Stomach smooth muscle (tissue), 2 donors: ENCODE measurements around the gene DNMT3A.
A peak's percentile ranks its signal among the peaks of the same experiment; 100 is the strongest.

Source experiments
- H3K27ac ChIP-seq: one replicate; pipeline ENCODE4 v1.7.0; 2013; ENCODE audit warnings: mild to moderate bottlenecking, low read length, inconsistent platforms
- H3K27me3 ChIP-seq, 2 donors: one replicate each; pipeline ENCODE4 v1.7.0; 2013; ENCODE audit warnings: low read length in 2 of 2; ENCODE audit not compliant: insufficient read depth in 2 of 2, control insufficient read depth in 1 of 2
- H3K36me3 ChIP-seq, 2 donors: one replicate each; pipeline ENCODE4 v1.7.0; 2013; ENCODE audit warnings: low read length in 2 of 2; ENCODE audit not compliant: control insufficient read depth in 2 of 2, insufficient read depth in 2 of 2
- H3K4me1 ChIP-seq: one replicate; pipeline ENCODE4 v1.7.0; 2013; ENCODE audit warnings: low read length; ENCODE audit not compliant: control insufficient read depth, insufficient read depth
- H3K4me3 ChIP-seq, 2 donors: one replicate each; pipeline ENCODE4 v1.7.0; 2013; ENCODE audit warnings: low read length in 2 of 2
- H3K9ac ChIP-seq, 2 donors: one replicate each; pipeline ENCODE4 v1.7.0; 2013; ENCODE audit warnings: low read length in 2 of 2, mild to moderate bottlenecking in 1 of 2
- H3K9me3 ChIP-seq, 2 donors: one replicate each; pipeline ENCODE4 v1.7.0; 2013; ENCODE audit warnings: low read length in 2 of 2; ENCODE audit not compliant: control insufficient read depth in 2 of 2
- donor health status: healthy.
- donor health status: Pancreatic carcinoma.

DNMT3A gene

GRCh38 chr2:25379535-25379934 is 37.8 kb upstream of the DNMT3A start:
- Histone ChIP-seq H3K27me3 (no peaks in the 10 kb centered on the region), H3K27ac (no peak overlapping the region), H3K36me3 (no peaks in the 10 kb centered on the region), H3K9ac (no peak overlapping the region), H3K9me3 (no peaks in the 10 kb centered on the region), H3K4me3 (no peak overlapping the region), H3K4me1 (peaks cover 30% of the 10 kb centered on the region)

DNA sequence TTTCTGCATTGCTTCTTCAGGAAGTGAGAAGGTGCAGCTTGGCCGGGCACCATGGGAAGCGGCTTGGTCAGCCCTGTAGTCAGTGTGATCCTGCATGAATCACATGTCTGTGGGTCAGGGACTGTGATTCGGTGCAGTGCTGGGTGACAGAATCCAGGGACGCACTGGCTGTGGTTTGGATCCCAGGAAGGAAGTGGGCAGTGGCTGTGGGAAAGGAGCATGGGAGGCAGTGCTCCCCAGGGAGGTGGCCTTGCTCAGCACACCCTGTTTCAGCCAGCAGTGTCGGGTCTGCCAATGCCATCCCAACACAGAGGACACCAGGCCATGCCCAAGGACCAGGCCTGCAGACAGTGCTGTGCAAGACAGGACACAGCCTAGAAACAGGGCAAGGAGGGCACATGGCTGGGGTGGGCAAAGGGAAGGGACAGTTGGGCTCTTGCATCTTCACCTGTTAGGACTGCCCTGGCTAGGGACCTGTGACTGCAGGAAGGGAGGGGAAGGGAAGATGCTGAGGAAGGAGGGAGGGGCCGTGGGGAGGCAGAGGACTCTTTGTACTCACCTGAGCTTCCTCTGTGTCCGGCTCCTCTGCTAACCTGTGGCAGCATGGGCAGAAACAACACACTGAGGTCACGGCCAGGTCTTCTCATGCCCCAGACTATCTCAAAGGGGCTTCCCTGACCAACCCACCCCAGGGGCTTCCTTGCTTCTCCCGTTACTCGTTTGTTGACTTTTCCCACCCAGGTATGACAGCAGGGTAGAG is 37.2 kb upstream of the DNMT3A start:
- Histone ChIP-seq H3K4me3 (no peak overlapping the region), H3K9ac (no peak overlapping the region), H3K4me1 (peaks cover 30% of the 10 kb centered on the region), H3K27ac (no peak overlapping the region), H3K27me3 (no peaks in the 10 kb centered on the region), H3K9me3 (no peaks in the 10 kb centered on the region), H3K36me3 (no peaks in the 10 kb centered on the region)

DNA sequence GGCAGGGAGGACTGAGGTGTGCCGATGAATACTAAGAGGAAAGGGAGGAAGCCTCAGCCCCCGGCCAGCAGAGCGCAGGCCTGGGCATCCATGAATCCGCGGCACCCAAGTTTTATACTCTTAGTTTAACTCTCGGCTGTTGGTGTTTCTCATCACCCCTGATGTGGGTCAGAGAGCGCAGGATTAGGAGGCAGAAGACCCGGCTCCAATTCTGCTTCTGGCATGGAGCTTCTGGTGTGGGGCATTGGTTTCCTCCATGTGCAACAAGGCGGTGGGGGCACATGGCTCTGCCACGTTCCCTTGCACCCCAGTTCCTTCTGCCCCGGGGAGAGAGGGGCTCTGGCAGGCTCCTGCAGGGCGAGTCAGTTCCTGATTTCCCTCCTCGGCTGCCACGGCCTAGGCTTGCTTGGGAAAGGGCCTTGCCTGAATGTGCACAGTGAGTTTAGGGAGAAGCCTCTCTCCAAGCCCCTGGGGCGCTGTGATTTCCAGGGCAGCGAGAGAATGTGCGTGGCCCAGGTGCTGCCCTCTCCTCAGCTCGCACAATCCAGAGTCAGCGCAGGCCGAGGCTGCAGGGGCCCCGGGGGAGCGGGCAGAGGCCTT is 36.2 kb upstream of the DNMT3A start:
- Histone ChIP-seq H3K4me1 (peaks cover 30% of the 10 kb centered on the region), H3K9ac (no peak overlapping the region), H3K9me3 (no peaks in the 10 kb centered on the region), H3K36me3 (no peaks in the 10 kb centered on the region), H3K27ac (peak overlapping the region; percentile 49), H3K27me3 (no peaks in the 10 kb centered on the region), H3K4me3 (peak overlapping the region in 1 of 2 donors; percentile 61)

GRCh38 chr2:25376750-25377621 is 35.3 kb upstream of the DNMT3A start:
- H3K4me3 ChIP-seq: peak overlapping the region; percentile 61 to 68
- H3K27ac ChIP-seq: peak overlapping the region; percentile 55
- no peaks in the 10 kb centered on the region for H3K36me3 ChIP-seq
- H3K9me3 ChIP-seq: no peaks in the 10 kb centered on the region
- H3K9ac ChIP-seq: peak overlapping the region in 1 of 2 donors; percentile 62
- H3K27me3 ChIP-seq: no peaks in the 10 kb centered on the region
- peaks cover 30% of the 10 kb centered on the region for H3K4me1 ChIP-seq

DNA sequence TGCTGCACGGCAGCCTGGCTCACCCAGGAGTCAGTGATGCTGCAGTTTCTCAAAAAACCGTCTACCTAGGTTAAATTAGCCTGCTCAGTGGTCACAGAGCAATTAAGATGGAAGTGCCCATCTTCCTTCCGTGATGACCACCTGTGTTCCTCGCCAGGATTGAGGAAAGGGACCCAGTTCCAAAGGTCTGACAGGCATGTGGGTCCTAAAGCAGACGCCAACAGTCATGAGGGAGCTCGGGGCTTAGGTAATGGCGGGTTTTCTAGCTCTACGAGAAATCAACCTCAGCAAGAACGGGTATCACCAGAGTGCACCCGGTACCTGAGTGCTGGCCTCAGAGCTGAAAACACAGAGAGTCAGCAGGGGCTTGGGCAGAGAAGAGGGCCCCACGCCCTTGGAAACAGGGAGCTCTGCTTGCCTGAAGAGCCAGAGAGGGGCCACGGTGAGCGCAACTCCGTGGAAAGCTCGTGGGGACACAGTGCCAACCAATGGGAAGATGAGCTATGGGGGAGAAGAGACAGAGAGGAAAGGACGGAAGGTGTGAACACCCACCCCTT is 34.3 kb upstream of the DNMT3A start:
- Histone ChIP-seq H3K4me3 (peak overlapping the region; percentile 52 to 68), H3K9me3 (no peaks in the 10 kb centered on the region), H3K36me3 (no peaks in the 10 kb centered on the region), H3K27ac (peak overlapping the region; percentile 55), H3K27me3 (no peaks in the 10 kb centered on the region), H3K9ac (no peak overlapping the region), H3K4me1 (peaks cover 30% of the 10 kb centered on the region)

DNA sequence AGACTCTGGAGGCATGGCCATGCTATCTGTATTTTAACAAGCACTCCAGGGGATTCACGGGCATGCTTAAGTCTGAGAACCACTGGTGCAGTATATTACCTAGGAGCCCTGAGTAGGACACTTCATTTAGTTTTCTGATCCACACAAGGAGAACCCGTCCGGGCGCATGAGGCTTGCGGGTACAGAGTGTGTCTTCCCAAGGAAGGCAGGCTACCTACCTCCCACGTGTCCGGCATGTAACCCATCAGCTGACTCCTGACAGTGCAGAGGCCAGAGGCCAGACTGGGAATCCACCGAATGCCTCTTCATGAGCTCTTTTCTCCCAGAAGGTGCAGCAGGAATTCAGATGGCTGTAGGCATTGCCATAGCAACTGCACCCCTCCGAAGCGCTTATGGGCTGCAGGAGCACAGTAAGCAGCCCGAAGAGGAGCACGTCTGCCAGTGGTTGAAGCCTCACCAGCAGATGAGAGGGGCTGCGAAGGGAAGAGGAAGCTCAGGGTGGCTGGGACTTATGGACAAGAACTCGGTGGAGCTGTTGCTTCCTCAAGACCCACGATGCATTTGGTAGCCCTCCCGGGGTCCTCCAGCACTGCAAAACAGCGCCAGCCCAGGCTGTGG is 33.8 kb upstream of the DNMT3A start:
- Histone ChIP-seq H3K4me1 (peaks cover 25% of the 10 kb centered on the region), H3K27ac (no peak overlapping the region), H3K9me3 (no peaks in the 10 kb centered on the region), H3K36me3 (no peaks in the 10 kb centered on the region), H3K4me3 (no peak overlapping the region), H3K27me3 (no peaks in the 10 kb centered on the region), H3K9ac (no peak overlapping the region)

- H3K4me3 ChIP-seq: no peak overlapping the region
- no peaks in the 10 kb centered on the region for H3K27me3 ChIP-seq
- no peaks in the 10 kb centered on the region for H3K9me3 ChIP-seq
- H3K27ac ChIP-seq: no peak overlapping the region
- peaks cover 24% of the 10 kb centered on the region for H3K4me1 ChIP-seq
- no peaks in the 10 kb centered on the region for H3K36me3 ChIP-seq
- H3K9ac ChIP-seq: no peak overlapping the region
Measured at GRCh38 chr2:25374827-25375226, 33.1 kb upstream of the DNMT3A start.

DNA sequence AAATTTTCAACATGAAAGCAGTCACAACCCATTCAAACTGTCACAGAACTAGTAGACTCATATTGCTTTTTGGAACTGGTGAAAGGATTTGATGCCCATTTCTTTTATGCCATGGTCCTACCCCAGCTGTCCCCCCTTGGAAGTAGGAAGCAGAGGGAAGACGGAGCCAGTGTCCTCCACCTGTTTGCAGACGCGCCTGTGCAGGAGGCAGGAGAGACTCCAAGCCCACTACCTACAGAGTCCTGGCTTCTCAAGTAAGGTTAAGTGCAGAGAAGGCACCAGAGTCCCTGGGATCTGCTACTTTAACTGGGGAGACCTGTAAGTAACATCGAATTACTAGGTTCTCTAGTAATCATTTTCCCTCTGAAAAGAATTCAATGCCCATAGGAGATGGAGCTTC is 32.7 kb upstream of the DNMT3A start:
- Histone ChIP-seq H3K36me3 (no peaks in the 10 kb centered on the region), H3K27me3 (no peaks in the 10 kb centered on the region), H3K4me1 (peaks cover 24% of the 10 kb centered on the region), H3K27ac (no peak overlapping the region), H3K9ac (no peak overlapping the region), H3K4me3 (no peak overlapping the region), H3K9me3 (no peaks in the 10 kb centered on the region)

DNA sequence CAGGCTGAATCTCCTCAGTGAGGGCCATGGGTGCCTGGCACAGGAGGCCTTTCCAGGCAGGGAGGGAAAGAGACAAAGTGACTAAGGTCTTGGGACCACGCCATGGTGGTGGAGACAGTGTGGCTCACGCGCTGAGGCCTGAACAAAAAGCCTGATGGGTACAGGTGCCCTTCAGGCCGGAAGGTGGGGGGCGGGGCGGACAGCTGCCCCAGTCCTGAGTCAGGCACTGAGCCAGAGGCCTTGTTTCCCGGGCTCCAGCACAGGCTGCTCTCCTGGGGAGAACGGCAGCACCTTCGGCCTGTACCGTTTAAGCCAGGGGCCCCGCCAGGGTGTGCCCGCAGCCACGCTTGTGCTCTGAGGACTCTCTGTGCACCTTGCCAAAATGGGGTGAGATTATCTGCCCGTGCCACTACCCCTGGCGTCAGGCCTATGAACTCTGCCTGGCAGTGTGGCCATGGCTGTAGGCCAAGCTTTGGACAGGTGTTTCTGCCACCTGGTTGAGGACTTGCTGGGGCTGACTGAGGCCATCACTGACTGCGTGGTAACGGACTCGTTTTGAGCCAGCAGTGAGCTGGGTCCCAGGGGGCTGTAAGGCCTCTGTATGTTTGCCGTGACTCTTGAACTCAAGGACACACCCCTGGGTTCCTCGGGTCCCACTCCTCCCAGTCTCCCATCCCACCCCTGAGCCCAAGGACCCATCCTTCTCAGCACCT is 31.7 kb upstream of the DNMT3A start:
- Histone ChIP-seq H3K27me3 (no peaks in the 10 kb centered on the region), H3K36me3 (no peaks in the 10 kb centered on the region), H3K9me3 (no peaks in the 10 kb centered on the region), H3K9ac (no peak overlapping the region), H3K27ac (no peak overlapping the region), H3K4me3 (no peak overlapping the region), H3K4me1 (peaks cover 21% of the 10 kb centered on the region)
